ENCODE data around the gene ERC2.

The ERC2 gene

GRCh38 chr3:56316944-56317343, 151.3 kb downstream of the ERC2 start:
- H3K9me3 ChIP-seq (ENCODE audit: control insufficient read depth, insufficient read depth, low read depth, low read length) = no peaks in the 10 kb centered on the region
- ChIA-PET POLR2A (no interaction called here), CTCF (interaction anchor here (0.6 kb wide), 2 partner anchors 146 to 768 kb away, joined by 3 read pairs; no protein-coding TSS in a partner anchor)
- TF ChIP-seq ZBTB8A (tag by site-specific recombination; IDR thresholded peaks at IDR 0.05) (no peak), ZNF433 (tag by site-specific recombination; IDR thresholded peaks at IDR 0.05; ENCODE audit: low read depth) (no peak), ZBTB21 (tag by site-specific recombination; IDR thresholded peaks at IDR 0.05) (no peak), ZNF211 (tag by site-specific recombination; IDR thresholded peaks at IDR 0.05; ENCODE audit: low read depth) (no peak), ZNF549 (tag by site-specific recombination; IDR thresholded peaks at IDR 0.05) (no peak), ZNF404 (tag by site-specific recombination; IDR thresholded peaks at IDR 0.05) (no peak), ZNF560 (tag by site-specific recombination; IDR thresholded peaks at IDR 0.05; ENCODE audit: borderline replicate concordance) (no peak), ZBTB17 (tag by site-specific recombination; IDR thresholded peaks at IDR 0.05) (no peak), ZNF561 (tag by site-specific recombination; IDR thresholded peaks at IDR 0.05; ENCODE audit: borderline replicate concordance) (no peak), ZNF692 (tag by site-specific recombination; IDR thresholded peaks at IDR 0.05) (no peak), ZNF311 (tag by site-specific recombination; IDR thresholded peaks at IDR 0.05; ENCODE audit: borderline replicate concordance) (no peak)
- H3K27ac ChIP-seq (ENCODE audit: extremely low read depth, low read depth, low read length) = no peak overlapping the region
- H3K4me1 ChIP-seq (ENCODE audit: control insufficient read depth, insufficient read depth, low read length) = no peaks in the 10 kb centered on the region
- no peak overlapping the region for H3K4me3 ChIP-seq (ENCODE audit: low read depth, low read length)
- no peaks in the 10 kb centered on the region for H3K36me3 ChIP-seq (ENCODE audit: control insufficient read depth in 2 of 2, insufficient read depth in 1 of 2, low read length in 2 of 2)

GRCh38 chr3:56314842-56315241, 153.4 kb downstream of the ERC2 start:
- no peaks in the 10 kb centered on the region for H3K36me3 ChIP-seq (ENCODE audit: control insufficient read depth in 2 of 2, insufficient read depth in 1 of 2, low read length in 2 of 2)
- ChIA-PET CTCF (interaction anchor here (0.9 to 1.6 kb wide), 3 partner anchors 11 to 33 kb away, joined by 3 to 7 read pairs (median 5); no protein-coding TSS in a partner anchor), POLR2A (no interaction called here)
- no peaks in the 10 kb centered on the region for H3K4me1 ChIP-seq (ENCODE audit: control insufficient read depth, insufficient read depth, low read length)
- no peak overlapping the region for H3K4me3 ChIP-seq (ENCODE audit: low read depth, low read length)
- no peaks in the 10 kb centered on the region for H3K9me3 ChIP-seq (ENCODE audit: control insufficient read depth, insufficient read depth, low read depth, low read length)
- H3K27ac ChIP-seq (ENCODE audit: extremely low read depth, low read depth, low read length) = no peak overlapping the region
- TF ChIP-seq ZNF214 (tag by site-specific recombination; IDR thresholded peaks at IDR 0.05; ENCODE audit: borderline replicate concordance) = no peak
- TF ChIP-seq ZNF692 (tag by site-specific recombination; IDR thresholded peaks at IDR 0.05) = no peak
- TF ChIP-seq ZNF488 (tag by site-specific recombination; IDR thresholded peaks at IDR 0.05) = no peak
- no peak for TF ChIP-seq ZNF600 (tag by site-specific recombination; IDR thresholded peaks at IDR 0.05)
- TF ChIP-seq ZFP3 (tag by site-specific recombination; IDR thresholded peaks at IDR 0.05; ENCODE audit: low read depth) = no peak
- no peak for TF ChIP-seq ZNF837 (tag by site-specific recombination; IDR thresholded peaks at IDR 0.05)
- no peak for TF ChIP-seq ZNF350 (tag by site-specific recombination; IDR thresholded peaks at IDR 0.05)
- no peak for TF ChIP-seq GLI4 (tag by site-specific recombination; IDR thresholded peaks at IDR 0.05)

GRCh38 chr3:56309465-56309864, 158.8 kb downstream of the ERC2 start:
- H3K27ac ChIP-seq (ENCODE audit: extremely low read depth, low read depth, low read length) = no peak overlapping the region
- no peaks in the 10 kb centered on the region for H3K36me3 ChIP-seq (ENCODE audit: control insufficient read depth in 2 of 2, insufficient read depth in 1 of 2, low read length in 2 of 2)
- ChIA-PET POLR2A (no interaction called here), CTCF (interaction anchor here (0.7 kb wide), 1 partner anchor 509 kb away, joined by 5 read pairs; no protein-coding TSS in a partner anchor)
- no peaks in the 10 kb centered on the region for H3K9me3 ChIP-seq (ENCODE audit: control insufficient read depth, insufficient read depth, low read depth, low read length)
- no peak overlapping the region for H3K4me3 ChIP-seq (ENCODE audit: low read depth, low read length)
- no peaks in the 10 kb centered on the region for H3K4me1 ChIP-seq (ENCODE audit: control insufficient read depth, insufficient read depth, low read length)
- TF ChIP-seq ZNF404 (tag by site-specific recombination; IDR thresholded peaks at IDR 0.05) (no peak), ZIC2 (tag by site-specific recombination; IDR thresholded peaks at IDR 0.05) (no peak), ZNF114 (tag by site-specific recombination; IDR thresholded peaks at IDR 0.05) (no peak), ZSCAN23 (tag by site-specific recombination; IDR thresholded peaks at IDR 0.05) (no peak), ZNF600 (tag by site-specific recombination; IDR thresholded peaks at IDR 0.05) (no peak), GLI4 (tag by site-specific recombination; IDR thresholded peaks at IDR 0.05) (no peak), MZF1 (tag by site-specific recombination; IDR thresholded peaks at IDR 0.05; ENCODE audit: borderline replicate concordance) (no peak), PRDM6 (tag by site-specific recombination; IDR thresholded peaks at IDR 0.05) (no peak), ZNF10 (tag by site-specific recombination; IDR thresholded peaks at IDR 0.05) (no peak), ZNF24 (tag by site-specific recombination; IDR thresholded peaks at IDR 0.05) (no peak), ZNF391 (tag by site-specific recombination; IDR thresholded peaks at IDR 0.05; ENCODE audit: borderline replicate concordance, low read depth) (no peak), ZNF585B (tag by site-specific recombination; IDR thresholded peaks at IDR 0.05) (no peak), SP3 (tag by site-specific recombination; IDR thresholded peaks at IDR 0.05) (no peak)

All from HEK293 (cell line).